Measurements from ENCODE around the gene MS4A10.

- no peak for TF ChIP-seq CTCF (IDR thresholded peaks at IDR 0.05; ENCODE audit: low read depth, low read length)
- TF ChIP-seq POLR2A (IDR thresholded peaks at IDR 0.05; ENCODE audit: extremely low read depth, insufficient read length), result no peak
- TF ChIP-seq MAX (IDR thresholded peaks at IDR 0.05; ENCODE audit: low read depth, low read length), result no peak
- TF ChIP-seq MYC (IDR thresholded peaks at IDR 0.05; ENCODE audit: low read depth, low read length), result no peak
Measured at GRCh38 chr11:60814112-60814511, 29.0 kb downstream of the MS4A10 start.
